Measurements from ENCODE around the gene BBC3.

BBC3 gene

GRCh38 chr19:47231215-47232054, 436 bp upstream of the BBC3 start:
- DNase-seq (ENCODE audit: low read depth) = peak; percentile 69

- no peak for DNase-seq (ENCODE audit: low read depth)
Measured at GRCh38 chr19:47230054-47230920, 712 bp downstream of the BBC3 start.

DNA sequence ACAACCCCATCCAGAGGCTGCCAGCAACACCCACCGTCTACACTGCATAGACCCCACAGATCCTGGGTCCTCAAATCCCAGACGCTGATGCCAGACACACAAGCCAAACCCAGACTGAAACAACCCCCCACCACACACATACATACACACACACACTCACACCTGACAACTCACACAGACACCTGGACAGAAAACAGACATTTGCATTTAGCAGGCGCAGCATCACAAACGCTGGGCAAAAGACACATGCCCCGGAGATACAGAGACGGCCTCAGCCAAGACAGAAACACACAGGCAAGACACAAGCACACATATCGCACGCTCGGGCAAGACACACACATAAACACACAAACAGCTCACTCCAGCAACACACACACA, 1.3 kb downstream of the BBC3 start:
- no peak for DNase-seq (ENCODE audit: low read depth)

GRCh38 chr19:47228937-47229675, 1.9 kb downstream of the BBC3 start:
- no peak for DNase-seq (ENCODE audit: low read depth)

GRCh38 chr19:47228168-47228936, 2.6 kb downstream of the BBC3 start:
- DNase-seq (ENCODE audit: low read depth) = no peak

DNA sequence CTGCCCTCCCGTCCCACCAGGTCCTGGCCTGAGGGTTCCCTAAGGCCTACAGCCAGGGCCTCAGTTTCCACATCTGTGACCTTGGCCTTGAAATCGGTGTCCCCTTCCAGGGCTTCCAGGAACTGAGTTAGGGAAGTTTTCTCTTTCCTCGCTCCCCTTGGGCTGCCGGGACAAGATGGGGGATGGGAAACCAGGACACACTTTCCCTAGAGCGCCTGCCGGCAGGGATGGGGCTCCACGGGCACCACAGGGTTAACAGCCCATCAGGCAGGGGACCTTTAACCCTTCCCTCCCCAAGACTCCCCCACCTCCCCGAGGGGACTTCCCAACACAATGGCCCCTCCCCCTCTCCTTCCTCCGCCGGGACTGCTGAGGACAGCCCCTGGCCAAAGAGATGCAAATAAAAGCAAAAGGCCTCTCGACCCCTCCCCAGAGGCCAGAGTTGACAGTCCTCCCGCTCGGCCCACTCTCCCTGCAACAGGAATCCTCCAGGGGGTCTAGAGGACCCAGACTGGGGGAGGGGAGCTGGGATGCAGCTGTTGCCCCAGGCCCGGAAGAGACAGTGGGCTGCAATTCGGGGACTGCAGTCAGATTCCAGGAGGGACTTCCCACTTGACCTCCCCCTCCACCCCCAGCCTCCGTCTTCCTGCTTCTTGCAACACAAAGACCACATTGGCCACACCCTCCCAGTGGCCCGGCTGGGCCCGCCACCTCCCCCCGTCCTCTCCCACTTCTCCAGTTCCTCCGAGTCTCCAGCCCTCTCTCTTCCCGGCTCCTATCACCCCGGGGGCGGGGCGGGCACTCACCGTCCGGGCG, 3.4 kb downstream of the BBC3 start:
- DNase-seq (ENCODE audit: low read depth) = peak; percentile 80

GRCh38 chr19:47226426-47227351, 4.3 kb downstream of the BBC3 start:
- DNase-seq (ENCODE audit: low read depth) = no peak

GRCh38 chr19:47225746-47226425, 5.1 kb downstream of the BBC3 start:
- DNase-seq (ENCODE audit: low read depth) = peak; percentile 74

DNA sequence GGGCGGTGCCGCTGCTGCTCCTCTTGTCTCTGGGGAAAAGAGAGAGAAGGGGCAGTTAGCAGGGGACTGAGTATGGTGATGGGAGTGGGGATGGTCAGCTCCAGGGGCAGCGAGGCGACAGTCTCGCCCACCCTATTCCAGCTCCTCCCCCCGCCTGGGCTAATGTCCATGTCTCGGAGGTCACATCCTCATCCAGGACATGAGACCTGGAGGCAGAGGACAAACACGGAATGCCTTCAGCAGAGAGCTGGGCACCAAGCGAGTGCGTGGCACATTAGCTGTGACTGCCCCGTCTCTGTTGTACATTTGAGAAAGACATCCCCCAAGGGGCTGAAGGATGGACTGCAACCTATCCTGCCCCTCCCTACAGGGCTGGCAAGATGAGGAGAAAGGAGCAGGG, 9.1 kb downstream of the BBC3 start:
- DNase-seq (ENCODE audit: low read depth) = no peak

- DNase-seq (ENCODE audit: low read depth) = no peak
Measured at GRCh38 chr19:47221080-47221841, 9.7 kb downstream of the BBC3 start.

GRCh38 chr19:47215581-47215980, 15.4 kb downstream of the BBC3 start:
- DNase-seq (ENCODE audit: low read depth) = no peak

GRCh38 chr19:47210689-47211316, 20.2 kb downstream of the BBC3 start:
- peak; percentile 67 for DNase-seq (ENCODE audit: low read depth)

- no peak for DNase-seq (ENCODE audit: low read depth)
Measured at GRCh38 chr19:47210180-47210490, 20.9 kb downstream of the BBC3 start.

DNA sequence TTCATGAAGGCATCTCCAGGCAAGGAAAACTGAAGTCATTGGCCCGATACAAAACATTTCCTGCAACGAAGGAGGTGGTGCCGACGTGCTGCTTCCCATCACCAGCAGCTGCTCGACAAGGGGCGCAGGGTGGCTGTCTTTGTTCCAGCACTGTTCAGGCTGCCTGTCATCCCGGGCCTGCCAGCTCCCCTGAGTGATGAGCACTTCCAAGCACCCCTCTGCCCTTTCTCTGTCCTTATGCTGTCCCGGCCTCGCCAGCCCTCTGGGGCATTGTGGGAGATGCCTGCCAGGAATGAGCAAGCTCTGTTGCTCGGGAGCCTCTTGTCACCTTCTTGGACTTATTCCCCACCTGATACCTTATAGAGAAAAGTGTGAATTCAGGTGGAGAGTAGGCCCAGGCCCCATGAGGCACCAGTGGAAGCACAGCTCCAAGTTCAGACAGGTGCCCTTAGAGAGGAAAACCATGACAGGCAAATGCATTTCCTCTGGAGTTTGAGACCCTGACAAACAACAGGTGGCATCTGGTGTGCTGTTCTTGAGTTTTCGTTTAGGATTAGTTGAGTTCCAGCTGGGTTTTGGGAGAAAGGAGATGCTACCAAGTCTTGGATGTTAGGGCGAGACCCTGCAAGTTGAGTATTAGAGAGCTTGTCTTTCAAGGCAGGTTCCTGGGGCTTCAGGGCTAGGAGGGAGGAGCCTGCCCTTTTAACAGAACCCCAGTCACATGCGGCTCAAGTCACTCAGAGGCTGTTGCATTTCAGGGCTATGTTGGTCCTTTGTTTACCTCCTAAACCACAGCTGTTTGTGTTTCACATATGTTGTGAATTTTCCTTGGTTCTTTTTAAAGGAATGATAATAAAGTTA, 21.4 kb downstream of the BBC3 start:
- no peak for DNase-seq (ENCODE audit: low read depth)

DNA sequence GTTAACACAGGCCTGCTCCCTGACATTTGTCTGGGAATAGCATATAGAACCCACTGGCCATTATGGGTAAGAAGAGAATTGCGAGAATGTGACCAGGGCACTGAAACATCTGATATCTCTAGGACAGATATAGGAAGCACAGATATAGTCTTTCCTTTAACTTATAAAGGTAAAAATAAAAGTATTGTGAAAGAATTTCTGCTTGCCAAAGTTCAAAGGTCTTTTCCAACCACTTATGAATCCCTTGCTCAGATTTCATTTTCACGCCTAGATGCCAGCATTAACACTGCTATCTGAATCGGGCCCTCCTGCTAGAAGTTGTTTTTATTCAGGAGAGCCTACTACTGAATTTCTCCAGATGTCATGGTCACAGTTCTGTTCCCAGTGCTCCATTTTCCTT, 27.7 kb downstream of the BBC3 start:
- no peak for DNase-seq (ENCODE audit: low read depth)

GRCh38 chr19:47200530-47200929, 30.5 kb downstream of the BBC3 start:
- DNase-seq (ENCODE audit: low read depth) = no peak

GRCh38 chr19:47197141-47197540, 33.9 kb downstream of the BBC3 start:
- DNase-seq (ENCODE audit: low read depth) = no peak

All from stromal cell of bone marrow (primary cell).